Testis (tissue), 2 donors: ENCODE measurements around the gene ADGRE2.

ENCODE experiments used
- CTCF ChIP-seq, 3 experiments: fragments of 450-650 bp in 2 of 3; fragments of 200-600 bp in 1 of 3; sonication (generic) in 1 of 3; IDR thresholded peaks; one replicate each; pipeline ENCODE4 v1.5.1; 2016 to 2019; ENCODE audit warnings: antibody characterized with exemption in 3 of 3, mild to moderate bottlenecking in 2 of 3, moderate library complexity in 1 of 3
- POLR2A ChIP-seq: fragments of 450-650 bp; IDR thresholded peaks from one replicate; pipeline ENCODE4 v1.6.1; 2017; ENCODE audit warnings: antibody characterized with exemption, mild to moderate bottlenecking, moderate library complexity

GRCh38 chr19:14769201-14769600 lies 9.2 kb downstream of the ADGRE2 start:
- TF ChIP-seq CTCF (IDR thresholded peaks at IDR 0.05) (no peak), POLR2A (no peak)
